K562 (cell line): Measurements from ENCODE around the gene SRRD. TPM values are rescaled to one million over a fixed set of nuclear protein-coding genes. Genes with fewer than 3 reads are reported as not detected.

Experiments used
- ATAC-seq: fragments of 200-7000 bp; cut with Tn5 transposase; 3 replicates; pipeline ENCODE4 v1.9.1; 2020; ENCODE audit warnings: moderate library complexity
- BruUV-seq: library from RNA; stranded (reverse); fragments of 400-500 nt; replicated peaks from 2 replicates; lab custom pipeline; 2021; lab: Mats Ljungman, UMichigan
- CTCF ChIA-PET: fragments of 300-600 bp; formaldehyde crosslinking; extraction: SDS; loops from one replicate; lab custom pipeline; 2021; ENCODE audit warnings: low intra/inter-chr PET ratio; lab: Yijun Ruan, JAX
- POLR2A ChIA-PET: fragments of 300-600, 350-650 bp; sonication (Branson Sonifier 250); formaldehyde crosslinking; extraction: SDS; loops from one replicate; lab custom pipeline; 2021; ENCODE audit warnings: antibody characterized with exemption, inconsistent platforms; lab: Yijun Ruan, JAX
- DNase-seq, 4 experiments: peaks; one replicate each; pipeline versions ENCODE4 v3.0.0 to v3.0.0-alpha.2; 2011 to 2018; ENCODE audit warnings: low spot score in 3 of 4, mixed read lengths in 3 of 4; ENCODE audit errors: extremely low read depth in 1 of 4
- FAIRE-seq: peaks from 2 replicates; lab custom pipeline; 2011; peaks lifted over from hg19 to GRCh38; lab: Jason Lieb, UNC
- H2AFZ ChIP-seq: 2 replicates; pipeline ENCODE4 v1.6.0; 2011; ENCODE audit warnings: low read depth, low read length, control low read depth, inconsistent platforms
- H3K27ac ChIP-seq: fragments of 200-600 bp; 3 replicates; pipeline ENCODE4 v1.8.0; 2011; ENCODE audit warnings: low read depth, mild to moderate bottlenecking, control low read depth, inconsistent platforms, low read length, moderate library complexity, mixed read lengths; ENCODE audit errors: extremely low read depth
- H3K27me3 ChIP-seq, 2 experiments: fragments of 300-600 bp in 1 of 2; 2 replicates in 1 of 2; 3 replicates in 1 of 2; pipeline versions ENCODE4 v1.6.0 to v1.8.0; 2011; ENCODE audit warnings: inconsistent platforms in 2 of 2, low read length in 2 of 2, mild to moderate bottlenecking in 1 of 2, mixed read lengths in 1 of 2, moderate library complexity in 1 of 2; ENCODE audit not compliant: control insufficient read depth in 2 of 2, insufficient read depth in 2 of 2
- H3K36me3 ChIP-seq: fragments of 300-600 bp; 3 replicates; pipeline ENCODE4 v1.8.0; 2011; ENCODE audit warnings: mild to moderate bottlenecking, low read length, inconsistent platforms; ENCODE audit not compliant: control insufficient read depth, insufficient read depth
- H3K4me1 ChIP-seq, 2 experiments: fragments of 200-600 bp in 1 of 2; replicated peaks in 1 of 2; 2 replicates in 1 of 2; 3 replicates in 1 of 2; pipeline versions ENCODE4 v1.5.1 to v1.8.0; 2011; ENCODE audit warnings: inconsistent platforms in 2 of 2, low read length in 2 of 2, mild to moderate bottlenecking in 1 of 2, mixed read lengths in 1 of 2, moderate library complexity in 1 of 2; ENCODE audit not compliant: control insufficient read depth in 2 of 2, insufficient read depth in 2 of 2
- H3K4me2 ChIP-seq: 2 replicates; pipeline ENCODE4 v1.6.1; 2011; ENCODE audit warnings: low read length, control low read depth, inconsistent platforms, mixed read lengths; ENCODE audit not compliant: insufficient read depth
- H3K4me3 ChIP-seq: fragments of 200-600 bp; sonication (generic), shearing (Covaris generic); 2 replicates; pipeline ENCODE4 v1.5.1; 2016; ENCODE audit warnings: control low read depth, inconsistent platforms
- H3K79me2 ChIP-seq: fragments of 200-600 bp; 3 replicates; pipeline ENCODE4 v1.8.0; 2011; ENCODE audit warnings: low read length, inconsistent platforms; ENCODE audit not compliant: control insufficient read depth, insufficient read depth
- H3K9ac ChIP-seq, 2 experiments: 2 replicates each; pipeline versions ENCODE4 v1.6.0 to v1.6.1; 2011; ENCODE audit warnings: low read depth in 2 of 2, low read length in 2 of 2, control low read depth in 1 of 2, inconsistent platforms in 1 of 2, mild to moderate bottlenecking in 1 of 2, mixed read lengths in 1 of 2; ENCODE audit not compliant: insufficient read depth in 1 of 2
- H3K9me1 ChIP-seq: one replicate; pipeline ENCODE4 v1.6.0; 2011; ENCODE audit warnings: inconsistent platforms, mild to moderate bottlenecking, low read length, moderate library complexity; ENCODE audit not compliant: control insufficient read depth, insufficient read depth
- H3K9me3 ChIP-seq: replicated peaks from 2 replicates; pipeline ENCODE4 v1.5.1; 2011; ENCODE audit warnings: low read depth, low read length, inconsistent platforms; ENCODE audit not compliant: control insufficient read depth, insufficient read depth
- H4K20me1 ChIP-seq: replicated peaks from 2 replicates; pipeline ENCODE4 v1.6.1; 2011; ENCODE audit warnings: low read length, inconsistent platforms, mixed read lengths; ENCODE audit not compliant: control insufficient read depth, insufficient read depth
- JUND ChIP-seq, 2 experiments: IDR thresholded peaks; 2 replicates in 1 of 2; 3 replicates in 1 of 2; pipeline ENCODE4 v1.6.1; 2011; ENCODE audit warnings: borderline replicate concordance in 2 of 2, low read depth in 2 of 2, low read length in 2 of 2, improper control_type of control experiment in 1 of 2, missing biosample characterization in 1 of 2, missing genetic modification characterization in 1 of 2, missing genetic modification reagents in 1 of 2
- MAFG ChIP-seq: fragments of 450-650 bp; conservative IDR thresholded peaks from 2 replicates; pipeline ENCODE4 v1.6.1; 2016; ENCODE audit warnings: missing genetic modification characterization, missing compliant biosample characterization
- NCOA2 ChIP-seq, 2 experiments: fragments of 450-650 bp; IDR thresholded peaks; 2 replicates each; pipeline ENCODE4 v1.6.1; 2018; ENCODE audit warnings: mild to moderate bottlenecking in 2 of 2, moderate library complexity in 1 of 2; ENCODE audit not compliant: partially characterized antibody in 2 of 2
- NFIX ChIP-seq: fragments of 250-450 bp; sonication (Bioruptor Pico); IDR thresholded peaks from 2 replicates; pipeline ENCODE4 v1.4.0; 2020; ENCODE audit warnings: low read depth, mild to moderate bottlenecking, moderate library complexity
- PKNOX1 ChIP-seq: fragments of 450-650 bp; IDR thresholded peaks from 2 replicates; pipeline ENCODE4 v1.6.1; 2016
- SIRT6 ChIP-seq: IDR thresholded peaks from one replicate; pipeline ENCODE4 v1.6.1; 2012; ENCODE audit warnings: low read depth, mild to moderate bottlenecking, control low read depth, inconsistent platforms, low read length, moderate library complexity
- SMAD4 ChIP-seq: fragments of 250-450 bp; sonication (Bioruptor Pico); conservative IDR thresholded peaks from 2 replicates; pipeline ENCODE4 v1.8.0; 2021; ENCODE audit warnings: inconsistent platforms, mild to moderate bottlenecking, moderate library complexity
- ZEB2 ChIP-seq: fragments of 450-650 bp; IDR thresholded peaks from 2 replicates; pipeline ENCODE4 v1.6.1; 2016
- ZNF436 ChIP-seq: fragments of 250-450, 450-650 bp; sonication (Bioruptor Pico); formaldehyde crosslinking; IDR thresholded peaks from 2 replicates; pipeline ENCODE4 v1.7.0; 2020; ENCODE audit warnings: mild to moderate bottlenecking
- WGBS: fragments of 100-300 bp; shearing (Covaris generic); methylation state at CpG from one replicate; pipeline ENCODE4 v1.1.6; 2016; ENCODE audit warnings: low coverage, mixed read lengths; ENCODE audit not compliant: insufficient coverage; ENCODE audit errors: missing lambda C conversion rate; 5-methylcytosine and 5-hydroxymethylcytosine counted together
- in situ Hi-C: fragments of 300-500 bp; cut with MboI; formaldehyde crosslinking; loops from 4 replicates; pipeline ENCODE4 v1.15.0; 2018; ENCODE audit warnings: inconsistent platforms, mixed read lengths
- intact Hi-C: fragments of 100-400 bp; cut with micrococcal nuclease; formaldehyde crosslinking; loops from 2 replicates; pipeline ENCODE4 v1.14.2; 2022
- polyA plus RNA-seq, 8 experiments: library from polyadenylated mRNA; depleted of rRNA in 4 of 8; stranded (reverse) in 5 of 8; unstranded in 3 of 8; fragments of >200 nt; fragmentation: Nextera tagmentation in 2 of 8; fragmentation: Illumina TruSeq in 1 of 8; extraction: Ambion mirVana in 2 of 8; extraction: Trizol in 1 of 8; gene quantifications; 2 replicates each; pipeline versions ENCODE4 v1.2.1 to v1.2.3, GENCODE V29; 2011 to 2014; ENCODE audit warnings: inconsistent platforms in 1 of 8, missing spikeins in 1 of 8
- total RNA-seq, 7 experiments: library from RNA; depleted of rRNA in 6 of 7; stranded (reverse); fragments of >200 nt in 6 of 7; fragmentation: Illumina TruSeq in 2 of 7; extraction: Trizol in 2 of 7; gene quantifications; 2 replicates each; pipeline versions ENCODE4 v1.2.1 to v1.2.3, GENCODE V29; 2011 to 2021; ENCODE audit warnings: low replicate concordance in 1 of 7

Gene SRRD
- total and polyA plus RNA-seq, 9 of the 15 experiments (the other 6 are each of a cell fraction or from before 2014, with no cell fraction given): 4.9 to 59.4 (median 34.4) TPM

GRCh38 chr22:26474682-26475081 lies 9.0 kb upstream of the SRRD start:
- H3K36me3 ChIP-seq: peaks cover 78% of the 10 kb centered on the region; the same call in 2 of the 3 replicates
- no peak for TF ChIP-seq SIRT6
- TF ChIP-seq PKNOX1: peak; percentile 53; the same call in 1 of the 2 replicates
- TF ChIP-seq, all 486 proteins: peak for 1
- H3K9me3 ChIP-seq: no peaks in the 10 kb centered on the region
- DNase-seq: no peak
- no peaks in the 10 kb centered on the region for H3K27me3 ChIP-seq
- in situ Hi-C loops: no loop called here
- peaks cover 0 to 14% of the 10 kb centered on the region in 2 experiments; a peak in 2 of 5 replicates for H3K4me1 ChIP-seq
- peaks cover 2% of the 10 kb centered on the region for H3K9me1 ChIP-seq
- no peak for ATAC-seq
- no peak overlapping the region for H2AFZ ChIP-seq
- no TSS peak for BruUV-seq
- H3K27ac ChIP-seq: no peak overlapping the region
- POLR2A ChIA-PET: no interaction called here
- no peak overlapping the region for H3K9ac ChIP-seq
- no peak for FAIRE-seq
- peaks cover 33% of the 10 kb centered on the region for H3K79me2 ChIP-seq
- H4K20me1 ChIP-seq: no peaks in the 10 kb centered on the region
- no peak overlapping the region for H3K4me2 ChIP-seq
- intact Hi-C loops: no loop called here
- no peak overlapping the region for H3K4me3 ChIP-seq
- CTCF ChIA-PET: no interaction called here

- CTCF ChIA-PET: no interaction called here
- intact Hi-C loops: no loop called here
- peaks cover 7 to 31% of the 10 kb centered on the region in 2 experiments; a peak in 4 of 5 replicates for H3K4me1 ChIP-seq
- peak overlapping the region; percentile 39; the same call in 1 of the 2 replicates for H3K4me2 ChIP-seq
- POLR2A ChIA-PET: interaction anchor here (0.8 to 1.0 kb wide), 2 partner anchors 9 to 13 kb away, joined by 3 read pairs; no protein-coding TSS in a partner anchor
- 77% methylated on average over 4 of the region's 4 CpGs for WGBS
- DNase-seq (no peak), FAIRE-seq (no peak), ATAC-seq (no peak)
- H3K79me2 ChIP-seq: peaks cover 55% of the 10 kb centered on the region
- peaks cover 2% of the 10 kb centered on the region for H3K9me1 ChIP-seq
- no peaks in the 10 kb centered on the region for H4K20me1 ChIP-seq
- H3K27me3 ChIP-seq: no peaks in the 10 kb centered on the region
- in situ Hi-C loops: no loop called here
- no peak overlapping the region for H3K4me3 ChIP-seq
- no peak overlapping the region for H2AFZ ChIP-seq
- peaks cover 65% of the 10 kb centered on the region; the same call in 2 of the 3 replicates for H3K36me3 ChIP-seq
- no TSS peak for BruUV-seq
- TF ChIP-seq JUND (IDR thresholded peaks at IDR 0.05; ENCODE audit: borderline replicate concordance, low read depth, low read length): no peak
- TF ChIP-seq JUND (tag; IDR thresholded peaks at IDR 0.05; ENCODE audit: borderline replicate concordance, low read depth, low read length): no peak
- no peak for TF ChIP-seq NCOA2 (IDR thresholded peaks at IDR 0.05; ENCODE audit: partially characterized antibody in 2 of 2)
- no peak for TF ChIP-seq ZEB2
- no peak for TF ChIP-seq NFIX (CRISPR knock-in tag)
- TF ChIP-seq MAFG: no peak
- TF ChIP-seq ZNF436: no peak
- TF ChIP-seq SMAD4 (CRISPR knock-in tag): no peak
- TF ChIP-seq, all 486 proteins: peak for 0
- no peaks in the 10 kb centered on the region for H3K9me3 ChIP-seq
- no peak overlapping the region for H3K27ac ChIP-seq
- H3K9ac ChIP-seq: no peak overlapping the region
Observed at GRCh38 chr22:26476705-26477340, 6.9 kb upstream of the SRRD start.
